SK-N-SH (cell line): ENCODE data around the gene OCA2. TPM values are rescaled to one million over a fixed set of nuclear protein-coding genes. Genes with fewer than 3 reads are reported as not detected.

ENCODE experiments used
- CTCF ChIA-PET: fragments of 300-600, 350-600 bp; formaldehyde crosslinking; extraction: SDS; loops from one replicate; lab custom pipeline; 2021; lab: Yijun Ruan, JAX
- POLR2A ChIA-PET: fragments of 350-600 bp; sonication (Branson Sonifier 250); formaldehyde crosslinking; extraction: SDS; loops from one replicate; lab custom pipeline; 2020; ENCODE audit warnings: antibody characterized with exemption, inconsistent platforms; lab: Yijun Ruan, JAX
- DNase-seq: peaks from one replicate; pipeline ENCODE4 v3.0.0; 2012
- H2AFZ ChIP-seq: fragments of 200-600 bp; sonication (generic); 2 replicates; pipeline ENCODE4 v1.8.1; 2016; ENCODE audit warnings: antibody characterized with exemption, mild to moderate bottlenecking, low read depth
- H3F3A ChIP-seq: fragments of 200-600 bp; sonication (generic); replicated peaks from 2 replicates; pipeline ENCODE3; 2016; ENCODE audit warnings: antibody characterized with exemption, mild to moderate bottlenecking; ENCODE audit not compliant: insufficient read depth
- H3K27ac ChIP-seq, 2 experiments: fragments of 200-500 bp in 1 of 2; fragments of 200-600 bp in 1 of 2; sonication (Bioruptor generic) in 1 of 2; sonication (generic), shearing (Covaris generic) in 1 of 2; 2 replicates each; pipeline versions ENCODE4 v1.5.1 to v1.6.1; 2014 to 2016; ENCODE audit warnings: low read depth in 2 of 2, inconsistent platforms in 1 of 2, low read length in 1 of 2, mild to moderate bottlenecking in 1 of 2, mixed read lengths in 1 of 2
- H3K27me3 ChIP-seq: fragments of 200-600 bp; sonication (generic), shearing (Covaris generic); 2 replicates; pipeline ENCODE4 v1.6.1; 2016; ENCODE audit warnings: mixed run types; ENCODE audit not compliant: insufficient read depth
- H3K36me3 ChIP-seq, 2 experiments: fragments of 200-500 bp in 1 of 2; fragments of 200-600 bp in 1 of 2; sonication (Bioruptor generic) in 1 of 2; sonication (generic) in 1 of 2; replicated peaks in 1 of 2; 2 replicates each; pipeline versions ENCODE3 to v1.5.1; 2014 to 2016; ENCODE audit warnings: low read length in 1 of 2, mild to moderate bottlenecking in 1 of 2; ENCODE audit not compliant: insufficient read depth in 2 of 2, control insufficient read depth in 1 of 2
- H3K4me1 ChIP-seq, 2 experiments: fragments of 200-500 bp in 1 of 2; fragments of 200-600 bp in 1 of 2; sonication (Bioruptor generic) in 1 of 2; sonication (generic), shearing (Covaris generic) in 1 of 2; 2 replicates each; pipeline versions ENCODE4 v1.5.1 to v1.6.1; 2014 to 2016; ENCODE audit warnings: low read depth in 1 of 2, low read length in 1 of 2, mixed run types in 1 of 2; ENCODE audit not compliant: insufficient read depth in 2 of 2, control insufficient read depth in 1 of 2
- H3K4me2 ChIP-seq: fragments of 200-600 bp; sonication (generic), shearing (Covaris generic); 2 replicates; pipeline ENCODE4 v1.6.1; 2017; ENCODE audit warnings: mixed run types
- H3K4me3 ChIP-seq, 2 experiments: fragments of 200-500 bp in 1 of 2; fragments of 200-600 bp in 1 of 2; sonication (Bioruptor generic) in 1 of 2; sonication (generic), shearing (Covaris generic) in 1 of 2; 2 replicates each; pipeline versions ENCODE4 v1.5.1 to v1.8.1; 2014 to 2016; ENCODE audit warnings: low read depth in 2 of 2, inconsistent platforms in 1 of 2, low read length in 1 of 2, mild to moderate bottlenecking in 1 of 2, mixed read lengths in 1 of 2, moderate library complexity in 1 of 2
- H3K79me2 ChIP-seq: fragments of 200-600 bp; sonication (generic); 2 replicates; pipeline ENCODE4 v1.8.1; 2017; ENCODE audit warnings: mild to moderate bottlenecking; ENCODE audit not compliant: insufficient read depth
- H3K9ac ChIP-seq: fragments of 200-600 bp; sonication (generic); 2 replicates; pipeline ENCODE4 v1.6.1; 2017; ENCODE audit warnings: mixed run types
- H3K9me2 ChIP-seq: fragments of 200-600 bp; sonication (generic); 2 replicates; pipeline ENCODE4 v1.6.1; 2017; ENCODE audit warnings: mixed run types
- H3K9me3 ChIP-seq: fragments of 200-600 bp; sonication (generic); 2 replicates; pipeline ENCODE4 v1.6.1; 2017; ENCODE audit warnings: mixed run types, mild to moderate bottlenecking, moderate library complexity
- H4K20me1 ChIP-seq: fragments of 200-600 bp; sonication (generic); 2 replicates; pipeline ENCODE4 v1.6.1; 2017; ENCODE audit warnings: mild to moderate bottlenecking, mixed run types; ENCODE audit not compliant: insufficient read depth
- CHD2 ChIP-seq: fragments of 150-350 bp; IDR thresholded peaks from 2 replicates; pipeline ENCODE4 v1.6.1; 2018; ENCODE audit warnings: low read length; ENCODE audit not compliant: partially characterized antibody
- EP300 ChIP-seq, 2 experiments: IDR thresholded peaks; 2 replicates each; pipeline versions ENCODE4 v1.4.0 to v1.6.1; 2012; ENCODE audit warnings: borderline replicate concordance in 1 of 2, low read depth in 1 of 2, low read length in 1 of 2
- EZH2phosphoT487 ChIP-seq: fragments of 200-600 bp; sonication (generic); IDR thresholded peaks from 2 replicates; pipeline ENCODE4 v1.6.1; 2017; ENCODE audit warnings: low read depth, mixed run types, mild to moderate bottlenecking, antibody characterized with exemption, moderate library complexity, borderline replicate concordance
- FOSL2 ChIP-seq: IDR thresholded peaks from 2 replicates; pipeline ENCODE4 v1.4.0; 2012; ENCODE audit warnings: low read depth, mild to moderate bottlenecking, moderate library complexity, borderline replicate concordance
- JUND ChIP-seq: IDR thresholded peaks from 2 replicates; pipeline ENCODE4 v1.4.0; 2012
- NRF1 ChIP-seq: IDR thresholded peaks from 2 replicates; pipeline ENCODE4 v1.6.1; 2012; ENCODE audit warnings: low read depth, mild to moderate bottlenecking, low read length
- RAD21 ChIP-seq: IDR thresholded peaks from 2 replicates; pipeline ENCODE4 v1.6.1; 2012; ENCODE audit warnings: mild to moderate bottlenecking, low read length
- RCOR1 ChIP-seq: fragments of 150-350 bp; IDR thresholded peaks from 2 replicates; pipeline ENCODE4 v1.6.1; 2017; ENCODE audit warnings: antibody characterized with exemption, low read length
- RFX5 ChIP-seq: IDR thresholded peaks from 2 replicates; pipeline ENCODE4 v1.6.1; 2012; ENCODE audit warnings: mild to moderate bottlenecking, improper control_type of control experiment, low read length
- RXRA ChIP-seq: IDR thresholded peaks from 2 replicates; pipeline ENCODE4 v1.4.0; 2012; ENCODE audit warnings: low read depth, mild to moderate bottlenecking, borderline replicate concordance
- SIN3A ChIP-seq: IDR thresholded peaks from 2 replicates; pipeline ENCODE4 v1.6.1; 2012; ENCODE audit warnings: low read depth, mild to moderate bottlenecking, low read length, moderate library complexity, borderline replicate concordance
- TAF1 ChIP-seq: IDR thresholded peaks from 2 replicates; pipeline ENCODE4 v1.6.1; 2012; ENCODE audit warnings: low read depth, mild to moderate bottlenecking, low read length, moderate library complexity, borderline replicate concordance
- TCF12 ChIP-seq: IDR thresholded peaks from 2 replicates; pipeline ENCODE4 v1.4.0; 2012
- TEAD4 ChIP-seq: IDR thresholded peaks from 2 replicates; pipeline ENCODE4 v1.4.0; 2012; ENCODE audit warnings: mild to moderate bottlenecking, borderline replicate concordance; ENCODE audit not compliant: insufficient read depth
- YY1 ChIP-seq: IDR thresholded peaks from 2 replicates; pipeline ENCODE4 v1.4.0; 2012; ENCODE audit warnings: low read depth, mild to moderate bottlenecking
- WGBS: methylation state at CpG from one replicate; pipeline ENCODE4 v1.1.6; 2017; ENCODE audit warnings: low lambda C conversion rate; 5-methylcytosine and 5-hydroxymethylcytosine counted together
- polyA plus RNA-seq, 3 experiments: library from polyadenylated mRNA; depleted of rRNA; stranded (reverse); fragments of >200 nt; gene quantifications; 2 replicates each; pipeline ENCODE4 v1.2.3, GENCODE V29; 2012
- TF ChIP-seq, protein P1 (sequence below): IDR thresholded peaks from 2 replicates; pipeline ENCODE4; 2012
- TF ChIP-seq, protein P2 (sequence below): IDR thresholded peaks from 2 replicates; pipeline ENCODE4 v1.4.0; 2012; ENCODE audit warnings: low read depth
- TF ChIP-seq, protein P3 (sequence below): fragments of 150-350 bp; IDR thresholded peaks from 2 replicates; pipeline ENCODE4 v1.6.1; 2017; ENCODE audit warnings: antibody characterized with exemption, low read length, low read depth, borderline replicate concordance
- TF ChIP-seq, protein P4 (sequence below): IDR thresholded peaks from 2 replicates; pipeline ENCODE4 v1.6.1; 2012; ENCODE audit warnings: mild to moderate bottlenecking, low read depth, low read length, moderate library complexity
- TF ChIP-seq, protein P5 (sequence below): fragments of 150-350 bp; IDR thresholded peaks from 2 replicates; pipeline ENCODE4 v1.6.1; 2016; ENCODE audit warnings: mild to moderate bottlenecking, low read depth, low read length

The OCA2 gene
- polyA plus RNA-seq, 1 of the 3 experiments (the other 2 are of a cell fraction) = 0.16 TPM

DNA sequence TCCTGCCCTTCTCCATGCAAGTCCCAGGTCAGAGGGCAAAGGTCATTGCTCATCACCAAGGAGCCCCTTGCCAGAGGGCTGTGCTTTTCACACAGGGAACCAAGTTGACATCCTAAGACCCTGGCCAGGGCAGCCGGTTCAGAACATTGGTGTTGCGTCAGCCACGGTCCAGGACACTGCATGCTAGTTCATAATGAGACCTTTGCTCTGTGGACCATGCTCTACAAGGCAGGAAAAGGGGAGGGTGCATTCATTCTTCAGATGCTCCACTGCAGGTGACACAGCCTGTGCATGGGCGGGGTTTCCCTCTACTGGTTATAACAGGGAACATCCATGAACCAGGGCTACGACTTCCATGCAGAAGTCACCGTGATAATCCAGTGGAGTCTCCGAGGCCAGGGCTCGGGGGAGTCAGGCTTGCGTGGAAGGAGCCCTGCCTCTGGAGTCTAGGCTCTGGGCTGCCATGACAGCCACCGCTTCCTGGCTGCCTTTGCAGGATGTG lies 81.6 kb downstream of the OCA2 start:
- Histone ChIP-seq H3K4me1 (peaks cover 0 to 13% of the 10 kb centered on the region in 2 experiments; a peak in 2 of 4 replicates), H3K9me3 (no peaks in the 10 kb centered on the region), H3K4me2 (no peak overlapping the region)
- 58% methylated on average over 8 of the region's 10 CpGs for WGBS
- peak; percentile 52 for DNase-seq
- POLR2A ChIA-PET = no interaction called here
- TF ChIP-seq, protein P1, sequence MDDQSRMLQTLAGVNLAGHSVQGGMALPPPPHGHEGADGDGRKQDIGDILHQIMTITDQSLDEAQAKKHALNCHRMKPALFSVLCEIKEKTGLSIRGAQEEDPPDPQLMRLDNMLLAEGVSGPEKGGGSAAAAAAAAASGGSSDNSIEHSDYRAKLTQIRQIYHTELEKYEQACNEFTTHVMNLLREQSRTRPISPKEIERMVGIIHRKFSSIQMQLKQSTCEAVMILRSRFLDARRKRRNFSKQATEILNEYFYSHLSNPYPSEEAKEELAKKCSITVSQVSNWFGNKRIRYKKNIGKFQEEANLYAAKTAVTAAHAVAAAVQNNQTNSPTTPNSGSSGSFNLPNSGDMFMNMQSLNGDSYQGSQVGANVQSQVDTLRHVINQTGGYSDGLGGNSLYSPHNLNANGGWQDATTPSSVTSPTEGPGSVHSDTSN = no peak
- peak; percentile 62 for TF ChIP-seq RAD21
- no peak for TF ChIP-seq TEAD4
- TF ChIP-seq, all 33 proteins: peak for 1
- Histone ChIP-seq H3K79me2 (no peaks in the 10 kb centered on the region), H2AFZ (no peak overlapping the region), H3K36me3 (no peaks in the 10 kb centered on the region), H3K27me3 (no peaks in the 10 kb centered on the region), H3K9me2 (no peaks in the 10 kb centered on the region), H3K4me3 (no peak overlapping the region), H3K9ac (no peak overlapping the region), H3F3A (no peaks in the 10 kb centered on the region), H3K27ac (no peak overlapping the region), H4K20me1 (no peaks in the 10 kb centered on the region)
- CTCF ChIA-PET = interaction anchor here (1.0 to 1.6 kb wide), 2 partner anchors 20 to 34 kb away, joined by 3 read pairs; no protein-coding TSS in a partner anchor

DNA sequence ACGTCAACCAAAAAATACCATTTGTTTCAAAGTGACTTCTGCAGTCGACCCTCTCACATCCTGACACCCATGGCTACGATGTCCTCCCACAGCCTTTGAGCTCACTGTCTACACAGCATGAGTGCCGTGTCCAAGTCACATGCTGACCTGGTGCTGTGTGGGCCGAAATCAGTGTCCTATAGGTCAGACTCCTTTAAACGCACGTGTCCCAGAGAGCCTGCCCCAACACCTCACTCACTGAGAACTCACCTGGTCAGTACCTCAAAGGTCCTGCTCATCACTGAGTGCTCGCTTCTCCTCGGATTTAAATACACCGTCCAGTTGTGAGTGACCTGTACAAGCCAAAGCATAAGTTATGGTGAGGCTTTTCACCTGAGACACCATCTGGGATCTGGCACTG lies 83.3 kb downstream of the OCA2 start:
- H3K36me3 ChIP-seq = no peaks in the 10 kb centered on the region
- H3K27ac ChIP-seq = no peak overlapping the region
- no peak for DNase-seq
- WGBS = 43% methylated on average over 10 of the region's 10 CpGs
- TF ChIP-seq YY1 = no peak
- TF ChIP-seq RCOR1 = no peak
- no peak for TF ChIP-seq TAF1
- TF ChIP-seq CHD2 = no peak
- TF ChIP-seq, protein P2, sequence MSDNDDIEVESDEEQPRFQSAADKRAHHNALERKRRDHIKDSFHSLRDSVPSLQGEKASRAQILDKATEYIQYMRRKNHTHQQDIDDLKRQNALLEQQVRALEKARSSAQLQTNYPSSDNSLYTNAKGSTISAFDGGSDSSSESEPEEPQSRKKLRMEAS = no peak
- no peak for TF ChIP-seq RAD21
- TF ChIP-seq, protein P3, sequence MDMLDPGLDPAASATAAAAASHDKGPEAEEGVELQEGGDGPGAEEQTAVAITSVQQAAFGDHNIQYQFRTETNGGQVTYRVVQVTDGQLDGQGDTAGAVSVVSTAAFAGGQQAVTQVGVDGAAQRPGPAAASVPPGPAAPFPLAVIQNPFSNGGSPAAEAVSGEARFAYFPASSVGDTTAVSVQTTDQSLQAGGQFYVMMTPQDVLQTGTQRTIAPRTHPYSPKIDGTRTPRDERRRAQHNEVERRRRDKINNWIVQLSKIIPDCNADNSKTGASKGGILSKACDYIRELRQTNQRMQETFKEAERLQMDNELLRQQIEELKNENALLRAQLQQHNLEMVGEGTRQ = no peak
- no peak for TF ChIP-seq RFX5
- TF ChIP-seq EP300 (IDR thresholded peaks at IDR 0.05; ENCODE audit: borderline replicate concordance in 1 of 2, low read depth in 1 of 2, low read length in 1 of 2) = no peak
- TF ChIP-seq, protein P4, sequence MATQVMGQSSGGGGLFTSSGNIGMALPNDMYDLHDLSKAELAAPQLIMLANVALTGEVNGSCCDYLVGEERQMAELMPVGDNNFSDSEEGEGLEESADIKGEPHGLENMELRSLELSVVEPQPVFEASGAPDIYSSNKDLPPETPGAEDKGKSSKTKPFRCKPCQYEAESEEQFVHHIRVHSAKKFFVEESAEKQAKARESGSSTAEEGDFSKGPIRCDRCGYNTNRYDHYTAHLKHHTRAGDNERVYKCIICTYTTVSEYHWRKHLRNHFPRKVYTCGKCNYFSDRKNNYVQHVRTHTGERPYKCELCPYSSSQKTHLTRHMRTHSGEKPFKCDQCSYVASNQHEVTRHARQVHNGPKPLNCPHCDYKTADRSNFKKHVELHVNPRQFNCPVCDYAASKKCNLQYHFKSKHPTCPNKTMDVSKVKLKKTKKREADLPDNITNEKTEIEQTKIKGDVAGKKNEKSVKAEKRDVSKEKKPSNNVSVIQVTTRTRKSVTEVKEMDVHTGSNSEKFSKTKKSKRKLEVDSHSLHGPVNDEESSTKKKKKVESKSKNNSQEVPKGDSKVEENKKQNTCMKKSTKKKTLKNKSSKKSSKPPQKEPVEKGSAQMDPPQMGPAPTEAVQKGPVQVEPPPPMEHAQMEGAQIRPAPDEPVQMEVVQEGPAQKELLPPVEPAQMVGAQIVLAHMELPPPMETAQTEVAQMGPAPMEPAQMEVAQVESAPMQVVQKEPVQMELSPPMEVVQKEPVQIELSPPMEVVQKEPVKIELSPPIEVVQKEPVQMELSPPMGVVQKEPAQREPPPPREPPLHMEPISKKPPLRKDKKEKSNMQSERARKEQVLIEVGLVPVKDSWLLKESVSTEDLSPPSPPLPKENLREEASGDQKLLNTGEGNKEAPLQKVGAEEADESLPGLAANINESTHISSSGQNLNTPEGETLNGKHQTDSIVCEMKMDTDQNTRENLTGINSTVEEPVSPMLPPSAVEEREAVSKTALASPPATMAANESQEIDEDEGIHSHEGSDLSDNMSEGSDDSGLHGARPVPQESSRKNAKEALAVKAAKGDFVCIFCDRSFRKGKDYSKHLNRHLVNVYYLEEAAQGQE = no peak
- no peak for TF ChIP-seq NRF1
- TF ChIP-seq TCF12 = no peak
- TF ChIP-seq EZH2phosphoT487 = no peak
- no peak for TF ChIP-seq FOSL2
- no peak for TF ChIP-seq SIN3A
- TF ChIP-seq RXRA = no peak
- TF ChIP-seq, protein P5, sequence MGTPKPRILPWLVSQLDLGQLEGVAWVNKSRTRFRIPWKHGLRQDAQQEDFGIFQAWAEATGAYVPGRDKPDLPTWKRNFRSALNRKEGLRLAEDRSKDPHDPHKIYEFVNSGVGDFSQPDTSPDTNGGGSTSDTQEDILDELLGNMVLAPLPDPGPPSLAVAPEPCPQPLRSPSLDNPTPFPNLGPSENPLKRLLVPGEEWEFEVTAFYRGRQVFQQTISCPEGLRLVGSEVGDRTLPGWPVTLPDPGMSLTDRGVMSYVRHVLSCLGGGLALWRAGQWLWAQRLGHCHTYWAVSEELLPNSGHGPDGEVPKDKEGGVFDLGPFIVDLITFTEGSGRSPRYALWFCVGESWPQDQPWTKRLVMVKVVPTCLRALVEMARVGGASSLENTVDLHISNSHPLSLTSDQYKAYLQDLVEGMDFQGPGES = no peak
- TF ChIP-seq JUND = no peak
- TF ChIP-seq TEAD4 = no peak
- no peaks in the 10 kb centered on the region for H3K9me3 ChIP-seq
- H3K79me2 ChIP-seq = no peaks in the 10 kb centered on the region
- H3K27me3 ChIP-seq = no peaks in the 10 kb centered on the region
- no peak overlapping the region for H3K9ac ChIP-seq
- H4K20me1 ChIP-seq = no peaks in the 10 kb centered on the region
- POLR2A ChIA-PET = no interaction called here
- H3K4me2 ChIP-seq = no peak overlapping the region
- no peaks in the 10 kb centered on the region; a peak in 1 of 4 replicates for H3K4me1 ChIP-seq
- no peaks in the 10 kb centered on the region for H3K9me2 ChIP-seq
- H3K4me3 ChIP-seq = no peak overlapping the region
- CTCF ChIA-PET = interaction anchor here (1.5 kb wide), 1 partner anchor 1125 kb away, joined by 3 read pairs; no protein-coding TSS in a partner anchor
- H2AFZ ChIP-seq = no peak overlapping the region
- H3F3A ChIP-seq = no peaks in the 10 kb centered on the region
